Fibroblast of the aortic adventitia (primary cell): Measurements from ENCODE around the gene BMP6. TPM values are rescaled to one million over a fixed set of nuclear protein-coding genes. Genes with fewer than 3 reads are reported as not detected.

Source experiments
- DNase-seq: peaks from one replicate; pipeline ENCODE4 v3.0.0-alpha.2; 2010; ENCODE audit warnings: low read depth
- H3K4me3 ChIP-seq: 2 replicates; pipeline ENCODE4 v1.5.1; 2011; ENCODE audit warnings: low read depth, mild to moderate bottlenecking, control low read depth, low read length, moderate library complexity
- total RNA-seq: library from RNA; depleted of rRNA; stranded (reverse); fragments of >200 nt; gene quantifications from 2 replicates; pipeline ENCODE4 v1.2.3, GENCODE V29; 2012; ENCODE audit warnings: low replicate concordance
- TF ChIP-seq, protein P1 (sequence below): IDR thresholded peaks from 2 replicates; pipeline ENCODE4 v1.5.1; 2011; ENCODE audit warnings: mild to moderate bottlenecking, low read length, control low read depth, inconsistent platforms; ENCODE audit not compliant: insufficient read depth

The BMP6 gene
- total RNA-seq, 1 donor: 10.5 TPM

DNA sequence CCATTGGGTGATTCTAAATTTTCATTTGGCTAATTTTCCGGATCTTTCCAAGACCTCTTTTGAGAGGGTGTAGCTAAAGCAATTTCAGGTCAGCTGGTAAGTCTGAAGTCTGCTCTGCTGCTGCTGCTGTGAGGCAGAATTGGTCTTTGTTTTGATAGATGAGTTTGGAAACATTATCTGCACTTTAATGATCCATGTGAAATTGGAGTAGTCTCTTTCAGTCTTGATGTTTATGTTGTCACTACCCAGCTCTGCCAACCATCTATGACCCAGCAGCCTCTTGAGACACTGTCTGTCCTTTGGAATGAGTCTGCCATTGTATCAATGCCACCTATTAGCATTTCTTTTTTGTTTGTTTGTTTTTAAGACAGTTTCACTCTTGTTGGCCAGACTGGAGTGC, 140.6 kb downstream of the BMP6 start:
- TF ChIP-seq, protein P1, sequence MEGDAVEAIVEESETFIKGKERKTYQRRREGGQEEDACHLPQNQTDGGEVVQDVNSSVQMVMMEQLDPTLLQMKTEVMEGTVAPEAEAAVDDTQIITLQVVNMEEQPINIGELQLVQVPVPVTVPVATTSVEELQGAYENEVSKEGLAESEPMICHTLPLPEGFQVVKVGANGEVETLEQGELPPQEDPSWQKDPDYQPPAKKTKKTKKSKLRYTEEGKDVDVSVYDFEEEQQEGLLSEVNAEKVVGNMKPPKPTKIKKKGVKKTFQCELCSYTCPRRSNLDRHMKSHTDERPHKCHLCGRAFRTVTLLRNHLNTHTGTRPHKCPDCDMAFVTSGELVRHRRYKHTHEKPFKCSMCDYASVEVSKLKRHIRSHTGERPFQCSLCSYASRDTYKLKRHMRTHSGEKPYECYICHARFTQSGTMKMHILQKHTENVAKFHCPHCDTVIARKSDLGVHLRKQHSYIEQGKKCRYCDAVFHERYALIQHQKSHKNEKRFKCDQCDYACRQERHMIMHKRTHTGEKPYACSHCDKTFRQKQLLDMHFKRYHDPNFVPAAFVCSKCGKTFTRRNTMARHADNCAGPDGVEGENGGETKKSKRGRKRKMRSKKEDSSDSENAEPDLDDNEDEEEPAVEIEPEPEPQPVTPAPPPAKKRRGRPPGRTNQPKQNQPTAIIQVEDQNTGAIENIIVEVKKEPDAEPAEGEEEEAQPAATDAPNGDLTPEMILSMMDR: no peak
- no peak overlapping the region for H3K4me3 ChIP-seq
- DNase-seq: no peak

DNA sequence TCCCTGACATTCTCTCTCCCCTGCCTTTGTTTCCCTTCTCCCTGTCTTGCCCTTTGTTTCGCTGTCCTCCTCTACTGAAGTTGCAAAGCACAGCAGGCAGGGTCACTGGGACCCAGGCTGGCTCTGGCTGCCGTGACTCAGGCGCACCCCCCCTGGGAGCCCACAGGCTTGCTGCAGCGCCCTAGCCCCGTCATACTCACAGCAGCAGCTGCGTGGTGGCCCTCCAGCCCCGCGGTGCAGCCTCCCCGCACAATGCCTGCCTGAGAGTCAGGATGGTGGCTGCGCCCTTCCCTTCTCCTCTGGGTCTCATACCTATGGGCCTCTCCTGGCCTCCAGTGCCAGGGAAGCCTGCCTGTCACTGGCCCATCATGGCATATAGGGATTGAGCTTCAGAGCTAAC, 143.0 kb downstream of the BMP6 start:
- DNase-seq: no peak
- TF ChIP-seq, protein P1: no peak
- H3K4me3 ChIP-seq: no peak overlapping the region

DNA sequence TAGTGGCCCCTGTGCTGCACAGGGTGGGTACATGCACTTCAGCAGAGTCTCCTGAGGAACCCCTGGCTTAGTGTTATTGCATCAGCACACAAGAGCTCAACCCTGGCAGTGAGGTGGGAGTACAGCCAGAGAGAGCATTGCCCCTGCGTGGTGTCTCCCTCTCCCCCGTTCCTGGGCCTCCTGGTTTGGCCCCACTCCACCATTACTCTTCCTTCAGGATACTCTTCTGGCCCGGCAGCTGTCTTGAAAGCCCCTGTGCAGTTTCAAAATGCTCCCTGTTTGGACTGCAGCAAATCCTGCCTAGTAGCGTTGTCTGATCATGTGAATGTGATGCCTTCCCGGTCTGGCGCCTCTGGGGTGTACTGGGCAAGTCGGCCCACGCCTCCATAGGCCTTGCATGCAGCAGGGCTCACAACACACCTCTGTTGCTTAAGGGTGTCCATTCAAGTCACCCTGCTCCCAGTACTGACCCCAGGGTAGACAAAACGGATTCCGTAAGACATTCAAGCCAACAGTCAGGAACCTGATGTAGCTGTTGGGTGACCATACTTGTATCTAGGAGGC, 152.6 kb downstream of the BMP6 start:
- no peak overlapping the region for H3K4me3 ChIP-seq
- DNase-seq: no peak
- TF ChIP-seq, protein P1: no peak

DNA sequence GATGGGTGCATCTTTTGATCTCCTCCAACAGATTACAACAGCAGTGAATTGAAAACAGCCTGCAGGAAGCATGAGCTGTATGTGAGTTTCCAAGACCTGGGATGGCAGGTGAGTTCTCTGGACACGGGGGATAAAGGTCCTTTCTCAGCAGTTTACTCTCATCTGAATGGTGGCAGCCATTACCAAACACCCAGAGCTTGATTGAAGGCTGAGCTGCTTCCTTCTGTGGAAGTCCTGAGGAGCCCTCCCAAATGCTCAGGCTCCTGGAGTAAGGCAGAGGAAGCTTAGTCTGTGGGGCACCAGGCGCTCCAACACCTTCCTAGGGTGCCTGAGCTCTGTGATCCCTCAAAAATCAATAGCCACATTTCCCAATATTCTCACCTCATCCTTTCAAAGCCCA, 153.1 kb downstream of the BMP6 start:
- no peak overlapping the region for H3K4me3 ChIP-seq
- DNase-seq: no peak
- TF ChIP-seq, protein P1: no peak

DNA sequence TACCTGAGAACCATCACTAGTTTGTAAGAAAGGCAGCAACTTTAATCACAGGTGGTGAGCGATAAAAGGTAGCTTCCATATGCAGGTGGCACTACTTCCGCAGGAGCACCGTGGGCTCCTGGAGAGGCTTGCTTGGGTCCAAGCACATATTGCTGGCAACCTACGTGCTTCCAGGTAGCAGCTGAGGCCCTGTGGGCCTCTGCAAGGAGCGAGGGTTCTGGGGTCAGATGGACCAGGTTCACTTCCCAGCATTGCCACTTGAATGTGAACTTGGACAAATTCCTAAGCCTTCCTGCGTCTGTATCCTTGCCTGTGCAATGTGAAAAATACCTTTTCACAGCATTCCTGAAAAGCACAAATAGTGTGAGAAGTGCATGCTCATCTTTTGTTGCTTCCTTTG, 153.7 kb downstream of the BMP6 start:
- TF ChIP-seq, protein P1: no peak
- no peak for DNase-seq

DNA sequence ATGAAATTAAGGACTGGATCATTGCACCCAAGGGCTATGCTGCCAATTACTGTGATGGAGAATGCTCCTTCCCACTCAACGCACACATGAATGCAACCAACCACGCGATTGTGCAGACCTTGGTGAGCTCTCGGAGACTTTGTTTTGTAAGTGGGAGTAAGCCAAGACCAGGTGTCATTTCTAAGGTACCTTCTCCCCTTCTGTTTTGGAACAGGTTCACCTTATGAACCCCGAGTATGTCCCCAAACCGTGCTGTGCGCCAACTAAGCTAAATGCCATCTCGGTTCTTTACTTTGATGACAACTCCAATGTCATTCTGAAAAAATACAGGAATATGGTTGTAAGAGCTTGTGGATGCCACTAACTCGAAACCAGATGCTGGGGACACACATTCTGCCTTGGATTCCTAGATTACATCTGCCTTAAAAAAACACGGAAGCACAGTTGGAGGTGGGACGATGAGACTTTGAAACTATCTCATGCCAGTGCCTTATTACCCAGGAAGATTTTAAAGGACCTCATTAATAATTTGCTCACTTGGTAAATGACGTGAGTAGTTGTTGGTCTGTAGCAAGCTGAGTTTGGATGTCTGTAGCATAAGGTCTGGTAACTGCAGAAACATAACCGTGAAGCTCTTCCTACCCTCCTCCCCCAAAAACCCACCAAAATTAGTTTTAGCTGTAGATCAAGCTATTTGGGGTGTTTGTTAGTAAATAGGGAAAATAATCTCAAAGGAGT, 154.2 kb downstream of the BMP6 start:
- TF ChIP-seq, protein P1: no peak

More for the DNA sequence above, 153.7 kb downstream of the BMP6 start:
- no peak overlapping the region for H3K4me3 ChIP-seq

DNA sequence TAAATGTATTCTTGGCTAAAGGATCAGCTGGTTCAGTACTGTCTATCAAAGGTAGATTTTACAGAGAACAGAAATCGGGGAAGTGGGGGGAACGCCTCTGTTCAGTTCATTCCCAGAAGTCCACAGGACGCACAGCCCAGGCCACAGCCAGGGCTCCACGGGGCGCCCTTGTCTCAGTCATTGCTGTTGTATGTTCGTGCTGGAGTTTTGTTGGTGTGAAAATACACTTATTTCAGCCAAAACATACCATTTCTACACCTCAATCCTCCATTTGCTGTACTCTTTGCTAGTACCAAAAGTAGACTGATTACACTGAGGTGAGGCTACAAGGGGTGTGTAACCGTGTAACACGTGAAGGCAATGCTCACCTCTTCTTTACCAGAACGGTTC, 154.8 kb downstream of the BMP6 start:
- TF ChIP-seq, protein P1: no peak
- no peak for DNase-seq
- no peak overlapping the region for H3K4me3 ChIP-seq

More for the DNA sequence above, 154.2 kb downstream of the BMP6 start:
- H3K4me3 ChIP-seq: no peak overlapping the region
- no peak for DNase-seq
